H1 (cell line): ENCODE data around the gene TTC5. TPM values are rescaled to one million over a fixed set of nuclear protein-coding genes. Genes with fewer than 3 reads are reported as not detected.

Source experiments
- CTCF ChIA-PET: fragments of 300-600 bp; sonication (Branson Sonifier 250); formaldehyde crosslinking; loops from one replicate; lab custom pipeline; 2021; ENCODE audit not compliant: partially characterized antibody; lab: Charles Lee
- POLR2A ChIA-PET: fragments of 300-600 bp; sonication (Branson Sonifier 250); formaldehyde crosslinking; loops from one replicate; lab custom pipeline; 2021; ENCODE audit warnings: inconsistent platforms; ENCODE audit not compliant: partially characterized antibody; lab: Charles Lee
- DNase-seq, 2 experiments: peaks; one replicate each; pipeline versions ENCODE4 v3.0.0 to v3.0.0-alpha.2; 2010 to 2022; ENCODE audit warnings: low spot score in 2 of 2, low read depth in 1 of 2, mixed read lengths in 1 of 2
- FAIRE-seq: peaks from 2 replicates; lab custom pipeline; 2011; peaks lifted over from hg19 to GRCh38; lab: Jason Lieb, UNC
- H2AFZ ChIP-seq: 2 replicates; pipeline ENCODE4 v1.8.1; 2012; ENCODE audit warnings: low read length, inconsistent platforms
- H2AK5ac ChIP-seq: 2 replicates; pipeline ENCODE4 v1.6.1; 2013; ENCODE audit warnings: low read depth, low read length
- H2BK120ac ChIP-seq: replicated peaks from 2 replicates; pipeline ENCODE3; 2013; ENCODE audit warnings: low read depth, low read length, inconsistent platforms
- H2BK12ac ChIP-seq: 2 replicates; pipeline ENCODE4 v1.6.1; 2013; ENCODE audit warnings: low read depth, low read length
- H2BK15ac ChIP-seq: 2 replicates; pipeline ENCODE4 v1.6.1; 2013; ENCODE audit warnings: low read length
- H2BK20ac ChIP-seq: 2 replicates; pipeline ENCODE4 v1.6.1; 2013; ENCODE audit warnings: low read length
- H2BK5ac ChIP-seq: 2 replicates; pipeline ENCODE4 v1.6.1; 2013; ENCODE audit warnings: low read depth, low read length
- H3K14ac ChIP-seq: 2 replicates; pipeline ENCODE4 v1.6.1; 2013; ENCODE audit warnings: inconsistent platforms; ENCODE audit not compliant: insufficient read length
- H3K18ac ChIP-seq: 2 replicates; pipeline ENCODE4 v1.6.1; 2013; ENCODE audit warnings: low read length; ENCODE audit errors: extremely low read depth
- H3K23ac ChIP-seq: 2 replicates; pipeline ENCODE4 v1.6.1; 2013; ENCODE audit warnings: inconsistent platforms; ENCODE audit not compliant: insufficient read length
- H3K23me2 ChIP-seq: 2 replicates; pipeline ENCODE4 v1.6.1; 2013; ENCODE audit warnings: low read depth, low read length
- H3K27ac ChIP-seq: 2 replicates; pipeline ENCODE4 v1.6.1; 2011; ENCODE audit warnings: low read depth, low read length, inconsistent platforms
- H3K27me3 ChIP-seq, 4 experiments: replicated peaks in 1 of 4; 1 replicate in 1 of 4; 2 replicates in 3 of 4; pipeline versions ENCODE4 v1.6.1 to v1.8.1; 2011 to 2013; ENCODE audit warnings: low read length in 3 of 4, mild to moderate bottlenecking in 3 of 4, inconsistent platforms in 2 of 4, mixed read lengths in 2 of 4, moderate library complexity in 1 of 4; ENCODE audit not compliant: control insufficient read depth in 3 of 4, insufficient read depth in 3 of 4; ENCODE audit errors: extremely low read depth in 1 of 4
- H3K36me3 ChIP-seq, 4 experiments: 2 replicates each; pipeline versions ENCODE4 v1.6.1 to v1.8.1; 2011 to 2013; ENCODE audit warnings: mild to moderate bottlenecking in 4 of 4, low read length in 3 of 4, moderate library complexity in 2 of 4, control low read depth in 1 of 4, inconsistent platforms in 1 of 4; ENCODE audit not compliant: insufficient read depth in 4 of 4, control insufficient read depth in 2 of 4
- H3K4ac ChIP-seq: replicated peaks from 2 replicates; pipeline ENCODE3; 2013; ENCODE audit warnings: low read length, low read depth, mixed read lengths, inconsistent platforms; ENCODE audit not compliant: insufficient read length
- H3K4me1 ChIP-seq, 4 experiments: replicated peaks in 1 of 4; 1 replicate in 1 of 4; 2 replicates in 3 of 4; pipeline versions ENCODE4 v1.6.1 to v1.8.1; 2011 to 2013; ENCODE audit warnings: low read length in 3 of 4, inconsistent platforms in 2 of 4, mixed read lengths in 1 of 4; ENCODE audit not compliant: insufficient read depth in 4 of 4, control insufficient read depth in 3 of 4
- H3K4me2 ChIP-seq, 2 experiments: 2 replicates each; pipeline versions ENCODE4 v1.6.1 to v1.8.1; 2011 to 2013; ENCODE audit warnings: low read depth in 2 of 2, low read length in 2 of 2, control low read depth in 1 of 2, inconsistent platforms in 1 of 2, mild to moderate bottlenecking in 1 of 2; ENCODE audit not compliant: insufficient read depth in 1 of 2
- H3K4me3 ChIP-seq, 4 experiments: fragments of 200-600, 300-600 bp in 1 of 4; sonication (generic), shearing (Covaris generic), sonication (Bioruptor Twin) in 1 of 4; 2 replicates each; pipeline versions ENCODE4 v1.5.1 to v1.8.1; 2011 to 2016; ENCODE audit warnings: low read length in 4 of 4, low read depth in 3 of 4, control low read depth in 2 of 4, inconsistent platforms in 2 of 4, mild to moderate bottlenecking in 2 of 4, mixed read lengths in 1 of 4, moderate library complexity in 1 of 4; ENCODE audit not compliant: insufficient read depth in 2 of 4; ENCODE audit errors: extremely low read depth in 1 of 4
- H3K56ac ChIP-seq: replicated peaks from 2 replicates; pipeline ENCODE3; 2013; ENCODE audit warnings: low read depth, mild to moderate bottlenecking, mixed read lengths, low read length, inconsistent platforms; ENCODE audit not compliant: insufficient read length
- H3K79me1 ChIP-seq: 2 replicates; pipeline ENCODE4 v1.6.1; 2013; ENCODE audit warnings: low read depth, low read length, control low read depth
- H3K79me2 ChIP-seq, 2 experiments: 2 replicates each; pipeline versions ENCODE4 v1.6.1 to v1.8.1; 2012 to 2013; ENCODE audit warnings: low read length in 2 of 2, mild to moderate bottlenecking in 2 of 2, inconsistent platforms in 1 of 2; ENCODE audit not compliant: insufficient read depth in 2 of 2, control insufficient read depth in 1 of 2
- H3K9ac ChIP-seq, 4 experiments: replicated peaks in 1 of 4; 1 replicate in 1 of 4; 2 replicates in 3 of 4; pipeline versions ENCODE4 v1.6.1 to v1.8.1; 2011 to 2013; ENCODE audit warnings: low read depth in 3 of 4, low read length in 3 of 4, control low read depth in 2 of 4, mild to moderate bottlenecking in 2 of 4, moderate library complexity in 2 of 4, inconsistent platforms in 1 of 4; ENCODE audit errors: extremely low read depth in 1 of 4
- H3K9me3 ChIP-seq, 2 experiments: 2 replicates each; pipeline versions ENCODE4 v1.6.1 to v1.8.1; 2012 to 2013; ENCODE audit warnings: mild to moderate bottlenecking in 2 of 2, moderate library complexity in 2 of 2, control low read depth in 1 of 2, inconsistent platforms in 1 of 2, low read depth in 1 of 2, low read length in 1 of 2, mixed read lengths in 1 of 2; ENCODE audit not compliant: insufficient read depth in 2 of 2
- H4K20me1 ChIP-seq, 2 experiments: replicated peaks in 1 of 2; 2 replicates each; pipeline versions ENCODE3 to v1.8.1; 2011 to 2013; ENCODE audit warnings: inconsistent platforms in 2 of 2, low read length in 2 of 2, mild to moderate bottlenecking in 1 of 2; ENCODE audit not compliant: insufficient read depth in 2 of 2, control insufficient read depth in 1 of 2
- H4K5ac ChIP-seq: 2 replicates; pipeline ENCODE4 v1.6.1; 2013; ENCODE audit warnings: low read length, low read depth, mixed read lengths, inconsistent platforms; ENCODE audit not compliant: insufficient read length
- H4K8ac ChIP-seq: 2 replicates; pipeline ENCODE4 v1.8.0; 2013; ENCODE audit warnings: mild to moderate bottlenecking, moderate library complexity, low read length, inconsistent platforms; ENCODE audit not compliant: insufficient read depth; ENCODE audit errors: extremely low read depth
- H4K91ac ChIP-seq: replicated peaks from 2 replicates; pipeline ENCODE3; 2013; ENCODE audit warnings: low read length, mixed read lengths, inconsistent platforms; ENCODE audit not compliant: insufficient read length
- ASH2L ChIP-seq: fragments of 200-600, 300-600 bp; sonication (generic); IDR thresholded peaks from one replicate; pipeline ENCODE4 v1.7.1; 2017; ENCODE audit warnings: low read length
- CBX5 ChIP-seq: fragments of 300-800, 300-1000 bp; sonication (generic); IDR thresholded peaks from 2 replicates; pipeline ENCODE4 v1.7.1; 2016; ENCODE audit warnings: antibody characterized with exemption, low read length, low read depth
- EGR1 ChIP-seq: IDR thresholded peaks from 2 replicates; pipeline ENCODE4 v1.6.1; 2011; ENCODE audit warnings: low read depth, low read length, borderline replicate concordance
- FOSL1 ChIP-seq: IDR thresholded peaks from 2 replicates; pipeline ENCODE4 v1.6.1; 2011; ENCODE audit warnings: mild to moderate bottlenecking, low read depth, low read length, moderate library complexity; ENCODE audit not compliant: insufficient read depth
- GABPA ChIP-seq: IDR thresholded peaks from 2 replicates; pipeline ENCODE4 v1.6.1; 2011; ENCODE audit warnings: mild to moderate bottlenecking, low read length, moderate library complexity, borderline replicate concordance; ENCODE audit not compliant: insufficient read depth
- KDM4A ChIP-seq: IDR thresholded peaks from one replicate; pipeline ENCODE4 v1.7.1; 2012; ENCODE audit warnings: low read depth, mild to moderate bottlenecking, moderate library complexity, low read length, inconsistent platforms; ENCODE audit not compliant: severe bottlenecking
- KDM5A ChIP-seq: fragments of 200-600 bp; IDR thresholded peaks from 2 replicates; pipeline ENCODE4 v1.7.1; 2012; ENCODE audit warnings: mild to moderate bottlenecking, low read length, inconsistent platforms, mixed read lengths
- POLR2A ChIP-seq, 2 experiments: IDR thresholded peaks; 1 replicate in 1 of 2; 2 replicates in 1 of 2; pipeline ENCODE4 v1.6.1; 2011; ENCODE audit warnings: low read depth in 2 of 2, low read length in 2 of 2, mild to moderate bottlenecking in 2 of 2; ENCODE audit errors: control extremely low read depth in 1 of 2
- RAD21 ChIP-seq, 2 experiments: IDR thresholded peaks in 1 of 2; conservative IDR thresholded peaks in 1 of 2; 2 replicates each; pipeline ENCODE4 v1.6.1; 2011; ENCODE audit warnings: low read depth in 2 of 2, low read length in 2 of 2, improper control_type of control experiment in 1 of 2, inconsistent platforms in 1 of 2, mild to moderate bottlenecking in 1 of 2, moderate library complexity in 1 of 2
- SIRT6 ChIP-seq: IDR thresholded peaks from one replicate; pipeline ENCODE4 v1.7.1; 2012; ENCODE audit warnings: low read length, inconsistent platforms
- SRF ChIP-seq: IDR thresholded peaks from 2 replicates; pipeline ENCODE4 v1.6.1; 2011; ENCODE audit warnings: mild to moderate bottlenecking, low read depth, low read length, moderate library complexity
- TAF1 ChIP-seq: IDR thresholded peaks from 2 replicates; pipeline ENCODE4 v1.6.1; 2011; ENCODE audit warnings: mild to moderate bottlenecking, low read depth, low read length
- TEAD4 ChIP-seq: IDR thresholded peaks from 2 replicates; pipeline ENCODE4 v1.6.1; 2012; ENCODE audit warnings: low read depth, low read length, inconsistent platforms, mixed read lengths
- ZNF274 ChIP-seq: IDR thresholded peaks from 2 replicates; pipeline ENCODE4 v1.7.0; 2012; ENCODE audit warnings: low read length, borderline replicate concordance; ENCODE audit errors: extremely low read depth
- whole genome bisulfite sequencing, 2 experiments: shearing (Covaris generic) in 1 of 2; methylation state at CpG; one replicate each; pipeline versions ENCODE4 v1.1.6 to v1.1.7; 2013 to 2015; ENCODE audit warnings: low lambda C conversion rate in 2 of 2, mixed read lengths in 2 of 2, inconsistent platforms in 1 of 2, low coverage in 1 of 2, missing lambda C conversion rate in 1 of 2; ENCODE audit not compliant: insufficient replicate concordance in 2 of 2, insufficient coverage in 1 of 2, insufficient read length in 1 of 2; ENCODE audit errors: extremely low coverage in 1 of 2, missing lambda C conversion rate in 1 of 2; 5-methylcytosine and 5-hydroxymethylcytosine counted together
- polyA plus RNA-seq, 7 experiments: library from polyadenylated mRNA; depleted of rRNA in 3 of 7; stranded (reverse) in 5 of 7; unstranded in 2 of 7; fragments of >200 nt in 5 of 7; fragments of 200-250 nt in 2 of 7; gene quantifications; 1 replicate in 5 of 7; 2 replicates in 1 of 7; 4 replicates in 1 of 7; pipeline versions ENCODE4 v1.2.1 to v1.2.3, GENCODE V29; 2011 to 2013; ENCODE audit warnings: missing spikeins in 2 of 7, mixed read lengths in 2 of 7
- total RNA-seq: library from RNA; stranded (reverse); fragmentation: NEBNext Ultra II Directional; extraction: Animal tissue kit (Norgen Biotek cat#: 25700); gene quantifications from 2 replicates; pipeline ENCODE4 v1.2.1, GENCODE V29; 2021
- TF ChIP-seq, protein P1 (sequence below): IDR thresholded peaks from 2 replicates; pipeline ENCODE4 v1.6.1; 2012; ENCODE audit warnings: inconsistent platforms

Gene TTC5
- total and polyA plus RNA-seq, 2 of the 8 experiments (the other 6 are each of a cell fraction or from before 2014, with no cell fraction given), result 9.1 to 18.0 TPM

DNA sequence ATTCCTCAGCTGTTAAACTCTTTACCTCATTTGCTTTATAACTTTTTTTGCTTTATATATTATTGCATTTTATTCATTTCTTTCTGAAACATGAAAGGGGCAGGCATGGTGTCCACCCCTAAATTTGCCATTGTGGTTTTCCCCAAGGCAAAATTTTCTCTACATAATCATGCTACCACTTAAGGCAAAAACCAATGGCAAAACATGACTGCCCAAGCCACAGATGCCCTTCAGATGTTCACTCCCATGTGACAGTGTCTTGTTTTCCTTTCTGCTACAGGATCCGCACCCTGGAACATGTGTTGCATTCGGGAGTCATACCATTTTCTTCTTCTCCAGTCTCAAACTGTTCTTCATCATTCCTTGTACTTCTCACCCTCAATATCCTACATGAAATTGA is 28.3 kb downstream of the TTC5 start:
- Histone ChIP-seq H2BK15ac (no peak overlapping the region), H4K5ac (no peak overlapping the region), H3K9me3 (peaks cover 21 to 24% of the 10 kb centered on the region in 2 experiments; a peak in 3 of 4 replicates), H3K36me3 (peaks cover 0 to 9% (median 0%) of the 10 kb centered on the region in 4 experiments; a peak in 1 of 8 replicates), H3K79me1 (no peaks in the 10 kb centered on the region), H3K4me3 (no peak overlapping the region), H3K9ac (no peak overlapping the region), H3K14ac (no peak overlapping the region), H2AK5ac (no peak overlapping the region), H4K91ac (no peak overlapping the region), H3K23me2 (no peaks in the 10 kb centered on the region), H2BK12ac (no peak overlapping the region), H3K27ac (no peak overlapping the region), H2BK20ac (no peak overlapping the region), H3K4ac (no peak overlapping the region), H2BK5ac (no peak overlapping the region), H3K4me1 (no peaks in the 10 kb centered on the region), H3K56ac (no peak overlapping the region), H4K8ac (no peak overlapping the region), H2AFZ (no peak overlapping the region), H4K20me1 (no peaks in the 10 kb centered on the region), H3K23ac (no peak overlapping the region), H3K4me2 (no peak overlapping the region), H2BK120ac (no peak overlapping the region), H3K79me2 (no peaks in the 10 kb centered on the region), H3K18ac (no peak overlapping the region), H3K27me3 (no peaks in the 10 kb centered on the region)
- 88% methylated on average over 2 of the region's 2 CpGs; no CpG with 5 or more reads in 1 of the 2 experiments for WGBS, 2 experiments
- ChIA-PET POLR2A (interaction anchor here (0.6 kb wide), 1 partner anchor 57 kb away, joined by 3 read pairs; no protein-coding TSS in a partner anchor), CTCF (no interaction called here)
- FAIRE-seq (no peak), DNase-seq (no peak)
- TF ChIP-seq SRF (no peak), SIRT6 (no peak), TAF1 (no peak), TEAD4 (no peak), CBX5 (no peak), ZNF274 (no peak), GABPA (no peak), KDM4A (no peak), KDM5A (no peak), FOSL1 (no peak), RAD21 (IDR thresholded peaks at IDR 0.05 in 1 of 2, conservative IDR thresholded peaks at IDR 0.05 in 1 of 2; ENCODE audit: low read depth in 2 of 2, low read length in 2 of 2) (no peak), EGR1 (no peak), ASH2L (no peak), POLR2A (IDR thresholded peaks at IDR 0.05; ENCODE audit: control extremely low read depth in 1 of 2, low read depth in 2 of 2, low read length in 2 of 2) (no peak)
- TF ChIP-seq, protein P1, sequence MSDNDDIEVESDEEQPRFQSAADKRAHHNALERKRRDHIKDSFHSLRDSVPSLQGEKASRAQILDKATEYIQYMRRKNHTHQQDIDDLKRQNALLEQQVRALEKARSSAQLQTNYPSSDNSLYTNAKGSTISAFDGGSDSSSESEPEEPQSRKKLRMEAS, result no peak
